SK-N-SH (cell line): ENCODE measurements around the gene COX5A. TPM values are rescaled to one million over a fixed set of nuclear protein-coding genes. Genes with fewer than 3 reads are reported as not detected.

ENCODE experiments used
- CTCF ChIA-PET: fragments of 300-600, 350-600 bp; formaldehyde crosslinking; extraction: SDS; loops from one replicate; lab custom pipeline; 2021; lab: Yijun Ruan, JAX
- POLR2A ChIA-PET: fragments of 350-600 bp; sonication (Branson Sonifier 250); formaldehyde crosslinking; extraction: SDS; loops from one replicate; lab custom pipeline; 2020; ENCODE audit warnings: antibody characterized with exemption, inconsistent platforms; lab: Yijun Ruan, JAX
- DNase-seq: peaks from one replicate; pipeline ENCODE4 v3.0.0; 2012
- H2AFZ ChIP-seq: fragments of 200-600 bp; sonication (generic); 2 replicates; pipeline ENCODE4 v1.8.1; 2016; ENCODE audit warnings: antibody characterized with exemption, mild to moderate bottlenecking, low read depth
- H3F3A ChIP-seq: fragments of 200-600 bp; sonication (generic); replicated peaks from 2 replicates; pipeline ENCODE3; 2016; ENCODE audit warnings: antibody characterized with exemption, mild to moderate bottlenecking; ENCODE audit not compliant: insufficient read depth
- H3K27ac ChIP-seq, 2 experiments: fragments of 200-500 bp in 1 of 2; fragments of 200-600 bp in 1 of 2; sonication (Bioruptor generic) in 1 of 2; sonication (generic), shearing (Covaris generic) in 1 of 2; 2 replicates each; pipeline versions ENCODE4 v1.5.1 to v1.6.1; 2014 to 2016; ENCODE audit warnings: low read depth in 2 of 2, inconsistent platforms in 1 of 2, low read length in 1 of 2, mild to moderate bottlenecking in 1 of 2, mixed read lengths in 1 of 2
- H3K27me3 ChIP-seq: fragments of 200-600 bp; sonication (generic), shearing (Covaris generic); 2 replicates; pipeline ENCODE4 v1.6.1; 2016; ENCODE audit warnings: mixed run types; ENCODE audit not compliant: insufficient read depth
- H3K36me3 ChIP-seq, 2 experiments: fragments of 200-500 bp in 1 of 2; fragments of 200-600 bp in 1 of 2; sonication (Bioruptor generic) in 1 of 2; sonication (generic) in 1 of 2; replicated peaks in 1 of 2; 2 replicates each; pipeline versions ENCODE3 to v1.5.1; 2014 to 2016; ENCODE audit warnings: low read length in 1 of 2, mild to moderate bottlenecking in 1 of 2; ENCODE audit not compliant: insufficient read depth in 2 of 2, control insufficient read depth in 1 of 2
- H3K4me1 ChIP-seq, 2 experiments: fragments of 200-500 bp in 1 of 2; fragments of 200-600 bp in 1 of 2; sonication (Bioruptor generic) in 1 of 2; sonication (generic), shearing (Covaris generic) in 1 of 2; 2 replicates each; pipeline versions ENCODE4 v1.5.1 to v1.6.1; 2014 to 2016; ENCODE audit warnings: low read depth in 1 of 2, low read length in 1 of 2, mixed run types in 1 of 2; ENCODE audit not compliant: insufficient read depth in 2 of 2, control insufficient read depth in 1 of 2
- H3K4me2 ChIP-seq: fragments of 200-600 bp; sonication (generic), shearing (Covaris generic); 2 replicates; pipeline ENCODE4 v1.6.1; 2017; ENCODE audit warnings: mixed run types
- H3K4me3 ChIP-seq, 2 experiments: fragments of 200-500 bp in 1 of 2; fragments of 200-600 bp in 1 of 2; sonication (Bioruptor generic) in 1 of 2; sonication (generic), shearing (Covaris generic) in 1 of 2; 2 replicates each; pipeline versions ENCODE4 v1.5.1 to v1.8.1; 2014 to 2016; ENCODE audit warnings: low read depth in 2 of 2, inconsistent platforms in 1 of 2, low read length in 1 of 2, mild to moderate bottlenecking in 1 of 2, mixed read lengths in 1 of 2, moderate library complexity in 1 of 2
- H3K79me2 ChIP-seq: fragments of 200-600 bp; sonication (generic); 2 replicates; pipeline ENCODE4 v1.8.1; 2017; ENCODE audit warnings: mild to moderate bottlenecking; ENCODE audit not compliant: insufficient read depth
- H3K9ac ChIP-seq: fragments of 200-600 bp; sonication (generic); 2 replicates; pipeline ENCODE4 v1.6.1; 2017; ENCODE audit warnings: mixed run types
- H3K9me2 ChIP-seq: fragments of 200-600 bp; sonication (generic); 2 replicates; pipeline ENCODE4 v1.6.1; 2017; ENCODE audit warnings: mixed run types
- H3K9me3 ChIP-seq: fragments of 200-600 bp; sonication (generic); 2 replicates; pipeline ENCODE4 v1.6.1; 2017; ENCODE audit warnings: mixed run types, mild to moderate bottlenecking, moderate library complexity
- H4K20me1 ChIP-seq: fragments of 200-600 bp; sonication (generic); 2 replicates; pipeline ENCODE4 v1.6.1; 2017; ENCODE audit warnings: mild to moderate bottlenecking, mixed run types; ENCODE audit not compliant: insufficient read depth
- CTCF ChIP-seq: fragments of 200-600 bp; sonication (generic); IDR thresholded peaks from 2 replicates; pipeline ENCODE4 v1.6.1; 2017; ENCODE audit warnings: antibody characterized with exemption, mild to moderate bottlenecking, moderate library complexity
- EP300 ChIP-seq, 2 experiments: IDR thresholded peaks; 2 replicates each; pipeline versions ENCODE4 v1.4.0 to v1.6.1; 2012; ENCODE audit warnings: borderline replicate concordance in 1 of 2, low read depth in 1 of 2, low read length in 1 of 2
- FOXJ3 ChIP-seq: sonication (generic); formaldehyde crosslinking; IDR thresholded peaks from 2 replicates; pipeline ENCODE4 v1.5.1; 2020; ENCODE audit warnings: mild to moderate bottlenecking, missing genetic modification reagents
- GABPA ChIP-seq: IDR thresholded peaks from 2 replicates; pipeline ENCODE4 v1.4.0; 2012; ENCODE audit warnings: low read depth, mild to moderate bottlenecking
- NRF1 ChIP-seq: IDR thresholded peaks from 2 replicates; pipeline ENCODE4 v1.6.1; 2012; ENCODE audit warnings: low read depth, mild to moderate bottlenecking, low read length
- RFX5 ChIP-seq: IDR thresholded peaks from 2 replicates; pipeline ENCODE4 v1.6.1; 2012; ENCODE audit warnings: mild to moderate bottlenecking, improper control_type of control experiment, low read length
- RXRA ChIP-seq: IDR thresholded peaks from 2 replicates; pipeline ENCODE4 v1.4.0; 2012; ENCODE audit warnings: low read depth, mild to moderate bottlenecking, borderline replicate concordance
- SIN3A ChIP-seq: IDR thresholded peaks from 2 replicates; pipeline ENCODE4 v1.6.1; 2012; ENCODE audit warnings: low read depth, mild to moderate bottlenecking, low read length, moderate library complexity, borderline replicate concordance
- TAF1 ChIP-seq: IDR thresholded peaks from 2 replicates; pipeline ENCODE4 v1.6.1; 2012; ENCODE audit warnings: low read depth, mild to moderate bottlenecking, low read length, moderate library complexity, borderline replicate concordance
- TCF12 ChIP-seq: IDR thresholded peaks from 2 replicates; pipeline ENCODE4 v1.4.0; 2012
- YY1 ChIP-seq: IDR thresholded peaks from 2 replicates; pipeline ENCODE4 v1.4.0; 2012; ENCODE audit warnings: low read depth, mild to moderate bottlenecking
- WGBS: methylation state at CpG from one replicate; pipeline ENCODE4 v1.1.6; 2017; ENCODE audit warnings: low lambda C conversion rate; 5-methylcytosine and 5-hydroxymethylcytosine counted together
- polyA plus RNA-seq, 3 experiments: library from polyadenylated mRNA; depleted of rRNA; stranded (reverse); fragments of >200 nt; gene quantifications; 2 replicates each; pipeline ENCODE4 v1.2.3, GENCODE V29; 2012

Gene COX5A
- polyA plus RNA-seq, 1 of the 3 experiments (the other 2 are of a cell fraction) = 158 TPM

- Histone ChIP-seq H3K27me3 (no peaks in the 10 kb centered on the region), H3K27ac (no peak overlapping the region; a peak in 1 of 4 replicates), H3K4me2 (no peak overlapping the region), H3K4me1 (peaks cover 7 to 21% of the 10 kb centered on the region in 2 experiments; a peak in 3 of 4 replicates), H2AFZ (no peak overlapping the region), H3K9ac (no peak overlapping the region), H3K79me2 (peaks cover 28% of the 10 kb centered on the region), H3K9me3 (no peaks in the 10 kb centered on the region), H3F3A (peaks cover 12% of the 10 kb centered on the region), H3K9me2 (no peaks in the 10 kb centered on the region), H4K20me1 (no peaks in the 10 kb centered on the region; the same call in 1 of the 2 replicates), H3K4me3 (no peak overlapping the region), H3K36me3 (peaks cover 40 to 53% of the 10 kb centered on the region in 2 experiments)
- TF ChIP-seq EP300 (IDR thresholded peaks at IDR 0.05; ENCODE audit: borderline replicate concordance in 1 of 2, low read depth in 1 of 2, low read length in 1 of 2) (no peak), TCF12 (no peak), GABPA (no peak), NRF1 (no peak)
- ChIA-PET CTCF (interaction anchor here (0.8 to 1.6 kb wide), 4 partner anchors 10 to 61 kb away, joined by 3 to 6 read pairs (median 4); partner anchors contain the start of gene ULK3), POLR2A (no interaction called here)
- no peak for DNase-seq
- 96% methylated on average over 1 of the region's 1 CpG for WGBS
Observed at GRCh38 chr15:74903676-74904075, 34.2 kb downstream of the COX5A start.

DNA sequence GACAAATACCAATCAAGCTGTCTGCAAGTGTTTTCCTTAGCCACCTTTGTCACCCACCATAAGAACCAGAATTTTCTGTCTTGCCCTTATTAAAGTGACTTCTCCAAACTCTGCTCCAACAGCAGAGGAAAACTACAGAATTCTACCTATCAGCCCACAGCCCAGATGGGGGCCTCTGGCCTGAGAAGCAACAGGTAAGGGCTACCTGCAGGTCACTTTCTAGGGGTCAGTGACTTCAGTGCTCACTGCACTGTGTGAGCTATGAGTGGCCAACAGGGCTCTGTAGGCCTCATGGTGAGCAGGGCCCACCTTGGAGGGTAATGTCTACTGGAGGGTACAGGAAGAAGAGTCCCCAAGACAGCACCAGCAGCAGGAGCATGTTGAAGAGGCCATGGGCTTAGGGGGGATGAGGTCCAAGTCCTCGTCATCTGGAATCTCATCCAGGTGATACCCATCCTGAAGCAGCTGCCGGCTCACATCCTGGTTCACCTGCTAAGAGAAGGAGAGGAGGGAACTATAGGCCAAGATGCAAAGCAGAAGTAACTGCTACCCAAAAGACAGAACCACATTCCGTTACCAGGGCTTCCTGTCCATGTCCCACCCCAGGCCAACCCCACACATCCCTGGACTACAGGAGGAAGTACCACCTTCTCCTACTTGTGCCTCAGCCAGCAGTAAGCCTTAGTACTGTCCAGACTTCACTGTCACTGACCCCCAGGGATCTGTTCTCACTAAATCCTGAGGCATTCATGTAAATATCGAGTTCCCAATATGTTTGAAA is 35.4 kb downstream of the COX5A start:
- Histone ChIP-seq H3K9me2 (no peaks in the 10 kb centered on the region), H3K27me3 (no peaks in the 10 kb centered on the region), H3K4me3 (no peak overlapping the region), H3F3A (peaks cover 12% of the 10 kb centered on the region), H3K36me3 (peaks cover 41 to 53% of the 10 kb centered on the region in 2 experiments), H3K4me1 (peaks cover 7 to 20% of the 10 kb centered on the region in 2 experiments; a peak in 3 of 4 replicates), H2AFZ (no peak overlapping the region), H3K79me2 (peaks cover 28% of the 10 kb centered on the region), H3K9me3 (no peaks in the 10 kb centered on the region), H4K20me1 (no peaks in the 10 kb centered on the region; the same call in 1 of the 2 replicates), H3K4me2 (no peak overlapping the region), H3K27ac (no peak overlapping the region), H3K9ac (no peak overlapping the region)
- 90% methylated on average over 4 of the region's 4 CpGs for WGBS
- TF ChIP-seq YY1 (no peak), CTCF (no peak), RFX5 (no peak), GABPA (no peak), FOXJ3 (CRISPR knock-in tag) (no peak), TAF1 (no peak), SIN3A (no peak), RXRA (no peak)
- CTCF ChIA-PET = interaction anchor here (0.6 to 3.4 kb wide), 53 partner anchors 9 to 292 kb away, joined by 3 to 33 read pairs (median 5); partner anchors contain the start of genes COX5A, CPLX3, CSK and MPI
- no peak for DNase-seq
- POLR2A ChIA-PET = interaction anchor here (0.6 to 1.8 kb wide), 7 partner anchors 10 to 132 kb away, joined by 3 to 7 read pairs (median 4); partner anchors contain the start of genes COX5A, MPI and SCAMP2
